COR-L47 (cell line): ENCODE data around the gene PARP3.

ENCODE experiments used
- DNase-seq: peaks from one replicate; lab custom pipeline; 2025; lab: John Stamatoyannopoulos, UW

The PARP3 gene

DNA sequence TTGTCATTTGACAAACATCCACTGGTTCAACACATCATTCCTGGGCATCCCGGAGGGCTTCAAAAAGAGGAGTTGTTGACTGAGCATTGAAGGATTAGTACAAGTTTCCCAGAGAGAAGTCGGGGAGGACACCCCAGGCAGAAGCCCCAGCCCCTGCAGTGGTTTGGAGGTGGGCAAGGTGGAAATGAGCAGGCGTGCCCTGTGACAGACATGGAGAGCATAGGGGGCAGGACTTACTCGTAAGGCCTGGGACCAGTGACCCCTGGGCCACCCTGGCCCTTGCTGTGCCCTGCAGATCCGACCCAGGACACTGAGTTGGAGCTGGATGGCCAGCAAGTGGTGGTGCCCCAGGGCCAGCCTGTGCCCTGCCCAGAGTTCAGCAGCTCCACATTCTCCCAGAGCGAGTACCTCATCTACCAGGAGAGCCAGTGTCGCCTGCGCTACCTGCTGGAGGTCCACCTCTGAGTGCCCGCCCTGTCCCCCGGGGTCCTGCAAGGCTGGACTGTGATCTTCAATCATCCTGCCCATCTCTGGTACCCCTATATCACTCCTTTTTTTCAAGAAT is 5.9 kb downstream of the PARP3 start:
- no peak for DNase-seq

DNA sequence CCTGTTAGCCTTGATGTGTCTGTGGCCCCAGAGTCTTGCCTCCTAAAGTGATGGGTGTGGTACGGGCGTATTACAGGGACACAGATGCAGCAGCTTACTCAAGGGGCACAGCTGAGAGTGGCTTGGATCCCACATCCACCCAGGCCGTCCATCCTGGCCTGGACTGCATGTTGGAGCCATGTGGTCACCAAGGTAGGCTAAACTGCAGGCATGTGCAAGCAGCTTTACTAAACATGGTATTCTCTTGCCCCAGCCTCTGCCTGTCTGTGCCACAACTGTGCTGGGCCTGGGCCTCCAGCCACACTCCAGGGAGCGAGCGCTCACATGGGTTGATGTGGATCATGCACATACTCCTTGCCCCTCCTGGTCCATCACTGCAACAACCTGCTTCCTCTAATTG is 7.0 kb downstream of the PARP3 start:
- no peak for DNase-seq

DNA sequence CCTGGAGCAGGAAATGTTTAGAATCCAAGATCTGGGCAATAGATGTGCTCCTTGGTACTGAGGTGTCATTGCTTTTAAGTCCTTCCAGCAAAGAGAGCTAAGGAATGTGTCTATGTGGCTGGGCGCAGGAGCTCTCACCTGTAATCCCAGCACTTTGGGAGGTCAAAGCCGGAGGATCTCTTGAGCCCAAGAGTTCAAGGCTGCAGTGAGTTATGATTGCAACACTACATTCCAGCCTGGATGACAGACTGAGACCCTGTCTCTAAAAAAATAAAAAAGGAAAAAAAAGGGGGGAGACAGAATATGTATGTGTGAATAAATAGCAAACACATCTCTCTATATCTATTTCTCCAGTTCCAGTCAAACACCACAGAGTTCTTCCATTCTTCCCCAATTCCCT is 8.7 kb downstream of the PARP3 start:
- no peak for DNase-seq

DNA sequence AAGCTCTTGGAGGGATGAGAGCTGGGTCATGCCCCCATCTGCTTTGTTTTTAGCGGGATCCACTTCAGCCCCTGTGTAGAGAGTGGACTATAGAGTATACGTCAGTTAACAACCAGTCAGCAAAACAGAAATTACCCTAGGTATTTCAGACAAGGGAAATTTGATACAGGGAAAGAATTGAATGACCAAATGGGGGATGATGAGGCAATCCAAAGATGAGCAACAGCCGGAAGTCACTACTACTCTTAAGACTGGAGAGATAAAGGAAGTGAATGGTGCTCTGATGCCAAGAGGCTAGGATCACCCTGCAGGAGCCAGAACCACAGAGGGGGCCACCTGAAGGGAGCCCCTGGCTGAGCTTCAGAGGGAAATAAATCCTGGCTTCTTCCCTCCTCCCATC is 11.3 kb downstream of the PARP3 start:
- DNase-seq: no peak

DNA sequence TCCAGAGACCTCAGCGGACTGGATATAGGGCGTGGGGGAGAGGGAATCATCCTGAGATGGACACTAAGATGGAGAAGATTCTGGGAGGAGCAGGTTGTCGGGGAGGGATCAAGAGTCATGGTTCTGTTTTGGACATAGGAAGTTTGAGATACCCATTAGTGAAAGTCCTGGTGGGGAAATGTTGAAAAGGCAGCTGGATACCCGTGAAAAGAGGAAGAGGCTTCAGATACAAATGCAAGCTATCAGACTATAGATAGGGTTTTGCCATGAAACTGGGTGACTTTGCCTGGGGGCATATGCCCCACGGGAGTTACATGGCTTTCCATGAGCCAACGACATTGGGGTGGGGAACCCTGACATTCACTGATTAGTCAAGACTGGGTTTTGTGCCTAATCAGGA is 11.9 kb downstream of the PARP3 start:
- DNase-seq: no peak

DNA sequence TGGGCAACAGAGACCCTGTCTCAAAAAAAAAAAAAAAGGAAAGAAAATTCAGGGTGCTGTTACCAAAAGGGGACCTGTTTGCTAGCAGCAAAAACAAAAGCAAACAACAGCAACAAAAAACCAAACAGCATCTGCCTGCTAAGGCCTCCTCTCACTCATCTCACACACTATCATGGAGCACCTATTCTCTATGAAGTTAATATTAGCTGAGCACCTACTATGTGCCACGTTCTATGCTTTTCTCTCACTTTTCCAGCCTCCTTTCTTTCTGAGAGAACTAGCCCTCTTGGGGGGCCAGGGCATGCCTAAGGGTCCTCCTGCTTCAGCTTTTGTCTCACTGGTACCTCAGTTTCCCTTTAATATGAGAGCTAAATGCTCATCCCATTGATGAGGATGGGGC is 12.6 kb downstream of the PARP3 start:
- no peak for DNase-seq

DNA sequence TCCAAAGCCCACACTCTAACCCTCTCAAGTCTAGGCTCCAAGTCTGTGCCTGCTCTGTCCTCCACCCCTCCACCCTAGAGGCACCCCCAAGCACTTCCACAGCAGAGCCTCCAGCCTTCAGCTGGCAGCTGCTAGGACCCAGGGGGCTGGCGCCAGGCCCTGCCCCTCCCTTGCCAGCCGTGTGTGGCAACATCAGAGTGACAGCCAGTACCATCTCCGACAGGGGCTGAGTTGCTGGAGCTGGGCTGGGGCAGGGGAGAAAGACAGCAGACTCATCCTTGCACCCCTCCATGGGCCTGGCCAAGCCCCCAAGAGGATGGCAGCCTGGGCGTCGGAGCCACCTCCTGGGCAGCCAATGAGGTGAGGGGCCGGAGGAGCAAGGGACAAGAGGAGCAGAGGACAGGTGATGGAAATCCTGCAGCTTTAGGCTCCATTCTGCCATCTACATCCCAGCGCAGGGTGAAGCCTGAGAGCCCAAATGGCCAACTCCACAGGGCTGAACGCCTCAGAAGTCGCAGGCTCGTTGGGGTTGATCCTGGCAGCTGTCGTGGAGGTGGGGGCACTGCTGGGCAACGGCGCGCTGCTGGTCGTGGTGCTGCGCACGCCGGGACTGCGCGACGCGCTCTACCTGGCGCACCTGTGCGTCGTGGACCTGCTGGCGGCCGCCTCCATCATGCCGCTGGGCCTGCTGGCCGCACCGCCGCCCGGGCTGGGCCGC is 13.2 kb downstream of the PARP3 start, which contains the start of gene GPR62:
GPR62 (plus strand) TSS at position 207 of the 718 bp plus-strand sequence; CDS start at position 479, 272 bp downstream.
- DNase-seq: no peak

DNA sequence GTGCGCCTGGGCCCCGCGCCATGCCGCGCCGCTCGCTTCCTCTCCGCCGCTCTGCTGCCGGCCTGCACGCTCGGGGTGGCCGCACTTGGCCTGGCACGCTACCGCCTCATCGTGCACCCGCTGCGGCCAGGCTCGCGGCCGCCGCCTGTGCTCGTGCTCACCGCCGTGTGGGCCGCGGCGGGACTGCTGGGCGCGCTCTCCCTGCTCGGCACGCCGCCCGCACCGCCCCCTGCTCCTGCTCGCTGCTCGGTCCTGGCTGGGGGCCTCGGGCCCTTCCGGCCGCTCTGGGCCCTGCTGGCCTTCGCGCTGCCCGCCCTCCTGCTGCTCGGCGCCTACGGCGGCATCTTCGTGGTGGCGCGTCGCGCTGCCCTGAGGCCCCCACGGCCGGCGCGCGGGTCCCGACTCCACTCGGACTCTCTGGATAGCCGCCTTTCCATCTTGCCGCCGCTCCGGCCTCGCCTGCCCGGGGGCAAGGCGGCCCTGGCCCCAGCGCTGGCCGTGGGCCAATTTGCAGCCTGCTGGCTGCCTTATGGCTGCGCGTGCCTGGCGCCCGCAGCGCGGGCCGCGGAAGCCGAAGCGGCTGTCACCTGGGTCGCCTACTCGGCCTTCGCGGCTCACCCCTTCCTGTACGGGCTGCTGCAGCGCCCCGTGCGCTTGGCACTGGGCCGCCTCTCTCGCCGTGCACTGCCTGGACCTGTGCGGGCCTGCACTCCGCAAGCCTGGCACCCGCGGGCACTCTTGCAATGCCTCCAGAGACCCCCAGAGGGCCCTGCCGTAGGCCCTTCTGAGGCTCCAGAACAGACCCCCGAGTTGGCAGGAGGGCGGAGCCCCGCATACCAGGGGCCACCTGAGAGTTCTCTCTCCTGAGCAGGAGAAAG is 14.0 kb downstream of the PARP3 start:
- DNase-seq: no peak

DNA sequence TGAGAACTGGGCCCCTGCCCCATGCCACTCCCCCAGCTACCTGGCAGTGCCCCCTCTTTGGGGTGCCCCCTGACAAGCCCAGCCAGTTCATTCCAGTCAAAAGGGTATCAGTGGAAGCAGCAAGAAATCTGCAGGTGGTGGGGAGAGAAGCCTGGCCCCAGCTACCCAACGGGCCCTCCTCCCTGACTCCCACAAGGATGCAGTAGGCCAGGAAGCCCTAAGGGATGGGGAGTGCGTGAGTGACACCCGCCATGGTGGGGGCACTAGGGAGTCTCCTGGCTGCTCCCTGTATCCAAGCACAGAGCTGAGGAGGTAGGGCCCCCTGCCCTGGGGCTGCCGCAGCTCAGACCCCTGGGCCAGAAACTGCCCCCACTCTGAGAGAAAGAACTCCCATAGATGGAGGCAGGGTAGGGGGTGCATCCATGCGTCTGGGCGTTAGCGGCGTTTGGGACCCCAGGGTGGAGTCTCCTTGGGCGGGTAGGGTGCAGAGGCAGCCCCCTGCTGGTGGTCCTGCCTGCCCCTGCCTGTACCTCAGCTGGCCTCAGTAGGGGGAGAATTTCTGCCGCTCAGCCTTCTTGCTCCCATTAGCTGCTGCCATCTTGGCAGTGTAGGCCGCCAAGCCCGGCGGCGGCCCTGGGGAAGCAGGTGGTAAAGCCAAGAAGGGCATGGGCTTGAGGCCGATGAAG is 15.5 kb downstream of the PARP3 start:
- no peak for DNase-seq

DNA sequence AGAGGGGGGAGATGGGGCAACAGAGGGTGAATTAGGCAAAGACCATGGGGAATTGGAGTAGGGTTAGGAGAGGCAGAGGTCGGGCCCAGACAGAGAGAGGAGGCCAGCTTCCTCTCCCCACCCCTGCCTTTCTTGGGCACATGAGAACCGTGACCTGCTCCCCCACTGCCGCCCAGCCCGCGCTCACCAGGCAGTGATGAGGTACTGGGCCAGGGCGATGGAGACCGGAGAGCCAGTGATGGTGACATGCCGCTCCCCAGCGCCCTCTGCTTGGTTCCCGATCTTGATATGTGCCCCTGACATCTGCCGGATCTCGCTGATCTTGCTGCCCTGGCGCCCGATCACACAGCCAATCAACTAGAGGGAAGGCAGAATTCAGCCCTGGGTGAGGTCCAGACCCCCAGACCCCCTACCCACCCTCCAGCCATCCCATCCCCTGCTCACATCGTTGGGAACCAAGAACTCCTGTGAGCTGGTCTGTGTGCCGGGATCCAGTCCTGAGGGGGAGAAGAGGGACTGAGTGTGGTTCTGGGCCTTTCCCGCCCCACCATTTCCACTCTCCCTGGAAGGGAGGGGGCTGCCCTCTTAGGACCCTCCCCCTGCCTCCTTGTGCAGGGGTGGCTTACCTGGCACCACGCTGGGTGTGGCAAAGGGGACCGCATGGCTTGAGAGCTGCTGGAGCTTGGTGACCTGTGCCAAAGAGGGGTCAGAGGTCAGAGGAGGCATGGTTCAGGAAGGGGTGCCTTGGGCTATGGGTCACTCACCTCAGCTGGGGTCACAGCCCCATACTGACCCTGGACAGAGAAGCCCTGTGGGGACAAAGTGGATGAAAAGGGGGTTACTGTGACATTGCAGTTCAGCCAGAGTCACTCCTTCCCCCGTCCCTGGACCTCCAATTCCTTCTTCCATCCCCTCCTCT is 16.7 kb downstream of the PARP3 start:
- DNase-seq: no peak

DNA sequence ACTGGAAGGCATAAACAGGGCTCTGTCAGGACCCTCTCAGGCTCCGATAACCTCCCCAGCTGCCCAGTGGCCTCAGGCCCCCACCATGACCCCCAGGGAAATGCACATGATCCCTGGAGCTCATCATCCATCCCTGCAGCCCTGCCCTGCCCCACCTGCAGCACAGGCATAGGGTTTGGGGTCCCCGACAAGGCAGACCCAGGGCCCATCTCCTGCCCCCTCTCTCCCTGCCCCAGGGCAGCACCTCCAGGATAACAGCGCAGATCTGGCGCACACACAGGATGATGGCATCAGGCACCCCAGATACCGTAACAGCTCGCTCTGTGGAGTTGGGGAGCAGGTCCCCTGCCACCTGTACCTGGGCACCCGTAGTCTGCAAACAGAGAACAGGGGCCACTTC is 17.5 kb downstream of the PARP3 start:
- DNase-seq: no peak

DNA sequence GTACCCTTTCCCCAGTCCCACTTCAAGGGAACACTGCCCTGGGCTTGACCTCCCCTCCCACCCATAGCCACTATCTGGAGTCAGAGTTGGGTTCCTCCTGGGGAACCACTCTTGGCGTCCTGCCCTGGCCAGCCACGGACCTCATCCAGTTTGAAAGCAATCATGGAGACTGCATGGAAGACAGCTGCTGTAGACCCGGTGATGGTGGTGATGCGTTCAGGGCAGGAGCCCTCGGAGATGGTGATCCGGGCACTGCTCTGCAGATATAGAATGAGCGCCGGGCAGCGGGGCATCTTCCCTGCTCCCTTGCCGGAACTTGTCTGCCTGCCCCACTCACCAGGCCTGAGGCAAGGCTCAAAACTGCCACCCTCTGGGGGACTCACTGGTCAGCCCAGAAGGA is 18.2 kb downstream of the PARP3 start:
- no peak for DNase-seq

DNA sequence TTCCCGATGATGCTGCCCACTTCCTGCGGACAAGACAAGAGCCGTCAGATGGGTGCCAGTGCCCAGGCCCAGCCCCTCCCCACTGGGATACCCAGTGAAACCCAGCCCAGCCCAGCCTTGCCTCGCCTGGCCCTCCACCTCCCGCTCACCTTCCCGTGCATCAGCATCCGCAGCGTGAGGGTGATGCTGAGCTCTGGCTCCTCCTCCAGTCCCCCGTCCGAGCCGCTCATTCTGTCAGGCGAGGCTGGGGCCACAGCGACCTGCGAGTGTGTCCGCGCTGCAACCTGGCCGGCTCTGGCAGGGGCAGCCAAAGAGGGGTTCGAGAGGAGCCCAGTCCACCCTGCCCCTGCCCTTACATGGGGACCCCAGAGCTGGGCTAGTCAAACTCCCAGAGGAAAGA is 18.8 kb downstream of the PARP3 start:
- DNase-seq: no peak

DNA sequence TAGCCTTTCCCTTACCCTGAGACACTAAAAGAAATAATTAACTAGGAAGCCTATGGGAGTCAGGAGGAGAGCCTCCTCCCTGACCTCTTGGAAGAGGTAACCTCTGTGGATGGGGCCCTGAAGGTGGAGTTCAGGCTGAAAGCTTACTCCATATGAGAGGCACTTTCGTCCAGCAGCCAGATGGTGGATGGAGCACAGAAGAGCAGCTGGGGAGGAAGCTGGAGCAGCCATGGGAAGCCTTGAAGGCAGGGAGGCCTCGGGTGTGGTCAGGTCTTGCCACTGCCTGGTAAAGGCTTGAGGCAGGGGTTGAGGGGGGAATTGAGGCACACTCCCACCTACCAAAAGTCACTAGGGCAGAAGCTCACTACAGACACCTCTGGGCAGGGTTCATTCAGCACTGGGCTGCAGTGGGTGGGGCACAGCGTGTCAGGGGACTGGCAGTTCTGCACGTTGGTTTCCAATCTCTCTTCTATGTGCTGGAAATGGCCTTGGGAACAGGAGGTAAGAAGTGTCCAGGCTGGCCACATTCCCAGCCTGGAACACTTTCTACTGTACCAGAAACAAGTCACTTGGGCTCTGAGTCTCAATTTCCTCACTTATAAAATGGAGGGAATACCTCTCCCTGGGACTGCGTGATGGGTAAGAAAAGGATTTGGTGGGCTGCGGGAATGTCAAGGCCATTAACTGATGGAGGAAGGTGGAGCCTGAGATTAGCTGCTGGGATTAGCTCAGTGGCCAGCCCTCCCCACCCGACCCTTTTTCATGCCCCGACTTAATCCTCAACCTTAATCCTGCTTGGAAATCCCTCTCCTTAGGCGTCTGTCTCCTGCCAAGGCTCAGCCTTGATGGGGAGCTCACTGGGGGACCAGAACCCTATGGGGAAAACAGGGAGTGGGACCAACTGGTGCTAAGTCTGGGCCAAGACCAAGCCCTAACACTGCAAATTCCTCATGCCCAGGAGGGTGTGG is 19.7 kb downstream of the PARP3 start:
- no peak for DNase-seq

DNA sequence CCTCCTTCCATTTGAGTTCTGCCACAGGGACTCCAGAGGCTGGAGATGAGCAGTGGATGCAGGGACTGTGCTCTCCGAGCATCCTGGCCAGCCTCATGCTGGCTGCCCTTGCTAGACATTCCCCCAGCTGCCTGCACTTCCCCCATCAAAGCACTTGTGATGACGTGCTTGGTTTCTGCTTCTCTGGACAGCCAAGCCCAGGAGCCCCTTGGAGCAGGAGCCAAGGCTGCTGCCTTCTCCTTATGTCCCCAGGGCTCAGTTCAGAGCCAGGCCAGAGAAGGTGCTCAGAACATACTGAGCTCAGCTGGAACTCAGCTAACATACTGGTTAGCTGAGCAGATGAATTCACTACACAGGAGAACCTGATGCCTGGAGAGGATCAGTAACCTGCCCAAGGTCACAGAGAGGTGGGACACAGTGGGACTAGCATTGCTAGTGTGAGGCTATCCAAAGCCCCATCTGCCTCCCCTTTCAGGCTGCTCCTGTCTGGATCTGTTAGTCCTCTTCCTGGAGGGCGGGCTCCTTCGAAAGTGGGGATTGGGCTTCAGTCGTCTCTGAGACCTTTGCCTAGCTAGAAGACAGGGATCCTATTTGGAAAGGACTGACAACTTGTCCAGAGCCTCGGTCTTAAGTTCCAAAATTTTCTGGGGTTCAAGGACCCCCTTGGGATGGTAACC is 20.8 kb downstream of the PARP3 start:
- no peak for DNase-seq

DNA sequence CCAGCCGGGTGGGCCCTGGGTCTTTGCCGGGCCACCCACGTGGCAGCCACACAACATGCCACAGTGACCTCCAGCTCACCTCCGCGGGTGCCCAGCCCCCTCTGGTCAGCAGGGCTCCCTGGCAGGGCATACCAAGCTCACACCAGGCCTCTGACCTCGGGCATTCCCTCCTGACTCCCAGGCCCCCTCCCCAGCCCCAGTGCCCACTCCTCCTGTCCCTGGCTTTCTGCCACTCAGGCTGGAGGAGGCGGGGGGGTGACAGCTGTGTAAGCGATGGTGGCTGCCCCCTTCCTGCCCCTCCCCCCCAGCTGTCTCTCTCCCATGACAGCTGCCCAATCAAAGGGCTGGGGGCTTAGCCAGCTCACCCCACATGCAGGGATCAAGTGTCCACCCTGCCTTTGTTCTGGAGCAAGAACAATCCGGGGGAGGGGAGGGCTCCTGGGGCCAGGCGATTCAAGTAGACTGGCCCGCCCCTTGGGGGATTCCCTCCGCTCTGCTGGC is 21.8 kb downstream of the PARP3 start:
- DNase-seq: peak; percentile 36

DNA sequence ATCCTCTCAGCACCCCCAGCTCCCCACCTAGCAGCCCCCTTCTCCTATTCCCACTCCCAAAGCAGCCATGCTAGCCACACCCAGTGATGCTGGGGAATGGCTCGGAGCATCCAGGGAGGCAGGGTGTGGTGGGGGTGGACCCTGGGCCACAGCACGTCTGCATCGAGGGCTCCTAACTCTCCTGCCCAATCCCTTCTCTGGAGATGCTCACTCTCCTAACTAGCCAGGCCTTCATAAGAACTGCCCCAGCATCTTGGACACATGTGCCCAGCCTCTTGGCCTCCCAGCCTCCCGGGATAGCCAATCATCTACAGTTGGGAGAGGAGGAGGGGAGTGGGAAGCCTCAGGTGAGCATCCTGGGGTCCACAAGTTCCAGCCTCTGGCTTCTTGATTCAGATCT is 22.4 kb downstream of the PARP3 start:
- DNase-seq: no peak

DNA sequence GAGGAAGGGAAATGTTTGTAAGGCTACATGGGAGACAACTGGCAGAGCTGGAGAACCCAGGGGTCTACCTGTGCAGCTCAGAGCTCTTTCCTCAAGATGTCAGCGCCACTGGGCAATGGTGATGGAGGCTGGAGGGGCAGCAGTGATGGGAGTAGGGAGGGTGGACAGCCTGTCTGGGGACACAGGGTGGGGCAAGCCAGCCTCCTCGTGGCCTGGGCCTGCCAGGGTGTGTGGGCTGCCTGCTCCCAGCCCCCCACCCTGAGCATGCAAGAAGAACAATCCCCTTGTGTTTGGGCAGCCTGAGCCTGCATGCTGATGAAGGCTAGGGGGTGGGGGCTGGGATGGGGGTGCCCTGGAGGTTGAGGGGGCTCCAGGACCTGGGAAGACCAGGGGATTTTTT is 23.9 kb downstream of the PARP3 start:
- DNase-seq: no peak

DNA sequence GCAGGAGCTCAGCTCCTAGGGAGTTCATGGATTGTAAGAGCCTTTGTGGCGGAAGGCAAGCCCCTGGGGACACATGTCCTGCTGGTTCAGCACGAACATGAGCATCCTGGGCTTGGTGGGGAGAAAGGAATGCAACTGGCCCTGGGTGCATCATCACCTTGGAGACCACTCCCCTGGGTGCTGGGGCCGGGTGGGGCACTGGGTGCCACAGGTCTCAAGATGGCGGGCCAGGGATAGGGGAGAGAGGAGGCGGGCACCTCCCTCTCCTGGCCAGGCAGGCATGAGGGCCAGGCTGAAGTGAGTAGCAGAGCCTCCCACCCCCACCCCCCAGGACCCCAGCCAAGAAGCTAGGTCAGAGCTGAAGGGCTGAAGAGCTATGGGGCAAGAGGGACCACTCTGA is 24.3 kb downstream of the PARP3 start:
- DNase-seq: no peak
